H1 (cell line): ENCODE measurements around the gene FAAH2. TPM values are rescaled to one million over a fixed set of nuclear protein-coding genes. Genes with fewer than 3 reads are reported as not detected.
A peak's percentile ranks its signal among the peaks of the same experiment; 100 is the strongest.

Experiments used
- CTCF ChIA-PET: fragments of 300-600 bp; sonication (Branson Sonifier 250); formaldehyde crosslinking; loops from one replicate; lab custom pipeline; 2021; ENCODE audit not compliant: partially characterized antibody; lab: Charles Lee
- POLR2A ChIA-PET: fragments of 300-600 bp; sonication (Branson Sonifier 250); formaldehyde crosslinking; loops from one replicate; lab custom pipeline; 2021; ENCODE audit warnings: inconsistent platforms; ENCODE audit not compliant: partially characterized antibody; lab: Charles Lee
- DNase-seq, 2 experiments: peaks; one replicate each; pipeline versions ENCODE4 v3.0.0 to v3.0.0-alpha.2; 2010 to 2022; ENCODE audit warnings: low spot score in 2 of 2, low read depth in 1 of 2, mixed read lengths in 1 of 2
- FAIRE-seq: peaks from 2 replicates; lab custom pipeline; 2011; peaks lifted over from hg19 to GRCh38; lab: Jason Lieb, UNC
- H2AFZ ChIP-seq: 2 replicates; pipeline ENCODE4 v1.8.1; 2012; ENCODE audit warnings: low read length, inconsistent platforms
- H2AK5ac ChIP-seq: 2 replicates; pipeline ENCODE4 v1.6.1; 2013; ENCODE audit warnings: low read depth, low read length
- H2BK120ac ChIP-seq: replicated peaks from 2 replicates; pipeline ENCODE3; 2013; ENCODE audit warnings: low read depth, low read length, inconsistent platforms
- H2BK12ac ChIP-seq: 2 replicates; pipeline ENCODE4 v1.6.1; 2013; ENCODE audit warnings: low read depth, low read length
- H2BK15ac ChIP-seq: 2 replicates; pipeline ENCODE4 v1.6.1; 2013; ENCODE audit warnings: low read length
- H2BK20ac ChIP-seq: 2 replicates; pipeline ENCODE4 v1.6.1; 2013; ENCODE audit warnings: low read length
- H2BK5ac ChIP-seq: 2 replicates; pipeline ENCODE4 v1.6.1; 2013; ENCODE audit warnings: low read depth, low read length
- H3K14ac ChIP-seq: 2 replicates; pipeline ENCODE4 v1.6.1; 2013; ENCODE audit warnings: inconsistent platforms; ENCODE audit not compliant: insufficient read length
- H3K18ac ChIP-seq: 2 replicates; pipeline ENCODE4 v1.6.1; 2013; ENCODE audit warnings: low read length; ENCODE audit errors: extremely low read depth
- H3K23ac ChIP-seq: 2 replicates; pipeline ENCODE4 v1.6.1; 2013; ENCODE audit warnings: inconsistent platforms; ENCODE audit not compliant: insufficient read length
- H3K23me2 ChIP-seq: 2 replicates; pipeline ENCODE4 v1.6.1; 2013; ENCODE audit warnings: low read depth, low read length
- H3K27ac ChIP-seq: 2 replicates; pipeline ENCODE4 v1.6.1; 2011; ENCODE audit warnings: low read depth, low read length, inconsistent platforms
- H3K27me3 ChIP-seq, 4 experiments: replicated peaks in 1 of 4; 1 replicate in 1 of 4; 2 replicates in 3 of 4; pipeline versions ENCODE4 v1.6.1 to v1.8.1; 2011 to 2013; ENCODE audit warnings: low read length in 3 of 4, mild to moderate bottlenecking in 3 of 4, inconsistent platforms in 2 of 4, mixed read lengths in 2 of 4, moderate library complexity in 1 of 4; ENCODE audit not compliant: control insufficient read depth in 3 of 4, insufficient read depth in 3 of 4; ENCODE audit errors: extremely low read depth in 1 of 4
- H3K36me3 ChIP-seq, 4 experiments: 2 replicates each; pipeline versions ENCODE4 v1.6.1 to v1.8.1; 2011 to 2013; ENCODE audit warnings: mild to moderate bottlenecking in 4 of 4, low read length in 3 of 4, moderate library complexity in 2 of 4, control low read depth in 1 of 4, inconsistent platforms in 1 of 4; ENCODE audit not compliant: insufficient read depth in 4 of 4, control insufficient read depth in 2 of 4
- H3K4ac ChIP-seq: replicated peaks from 2 replicates; pipeline ENCODE3; 2013; ENCODE audit warnings: low read length, low read depth, mixed read lengths, inconsistent platforms; ENCODE audit not compliant: insufficient read length
- H3K4me1 ChIP-seq, 4 experiments: replicated peaks in 1 of 4; 1 replicate in 1 of 4; 2 replicates in 3 of 4; pipeline versions ENCODE4 v1.6.1 to v1.8.1; 2011 to 2013; ENCODE audit warnings: low read length in 3 of 4, inconsistent platforms in 2 of 4, mixed read lengths in 1 of 4; ENCODE audit not compliant: insufficient read depth in 4 of 4, control insufficient read depth in 3 of 4
- H3K4me2 ChIP-seq, 2 experiments: 2 replicates each; pipeline versions ENCODE4 v1.6.1 to v1.8.1; 2011 to 2013; ENCODE audit warnings: low read depth in 2 of 2, low read length in 2 of 2, control low read depth in 1 of 2, inconsistent platforms in 1 of 2, mild to moderate bottlenecking in 1 of 2; ENCODE audit not compliant: insufficient read depth in 1 of 2
- H3K4me3 ChIP-seq, 4 experiments: fragments of 200-600, 300-600 bp in 1 of 4; sonication (generic), shearing (Covaris generic), sonication (Bioruptor Twin) in 1 of 4; 2 replicates each; pipeline versions ENCODE4 v1.5.1 to v1.8.1; 2011 to 2016; ENCODE audit warnings: low read length in 4 of 4, low read depth in 3 of 4, control low read depth in 2 of 4, inconsistent platforms in 2 of 4, mild to moderate bottlenecking in 2 of 4, mixed read lengths in 1 of 4, moderate library complexity in 1 of 4; ENCODE audit not compliant: insufficient read depth in 2 of 4; ENCODE audit errors: extremely low read depth in 1 of 4
- H3K56ac ChIP-seq: replicated peaks from 2 replicates; pipeline ENCODE3; 2013; ENCODE audit warnings: low read depth, mild to moderate bottlenecking, mixed read lengths, low read length, inconsistent platforms; ENCODE audit not compliant: insufficient read length
- H3K79me1 ChIP-seq: 2 replicates; pipeline ENCODE4 v1.6.1; 2013; ENCODE audit warnings: low read depth, low read length, control low read depth
- H3K79me2 ChIP-seq, 2 experiments: 2 replicates each; pipeline versions ENCODE4 v1.6.1 to v1.8.1; 2012 to 2013; ENCODE audit warnings: low read length in 2 of 2, mild to moderate bottlenecking in 2 of 2, inconsistent platforms in 1 of 2; ENCODE audit not compliant: insufficient read depth in 2 of 2, control insufficient read depth in 1 of 2
- H3K9ac ChIP-seq, 4 experiments: replicated peaks in 1 of 4; 1 replicate in 1 of 4; 2 replicates in 3 of 4; pipeline versions ENCODE4 v1.6.1 to v1.8.1; 2011 to 2013; ENCODE audit warnings: low read depth in 3 of 4, low read length in 3 of 4, control low read depth in 2 of 4, mild to moderate bottlenecking in 2 of 4, moderate library complexity in 2 of 4, inconsistent platforms in 1 of 4; ENCODE audit errors: extremely low read depth in 1 of 4
- H3K9me3 ChIP-seq, 2 experiments: 2 replicates each; pipeline versions ENCODE4 v1.6.1 to v1.8.1; 2012 to 2013; ENCODE audit warnings: mild to moderate bottlenecking in 2 of 2, moderate library complexity in 2 of 2, control low read depth in 1 of 2, inconsistent platforms in 1 of 2, low read depth in 1 of 2, low read length in 1 of 2, mixed read lengths in 1 of 2; ENCODE audit not compliant: insufficient read depth in 2 of 2
- H4K20me1 ChIP-seq, 2 experiments: replicated peaks in 1 of 2; 2 replicates each; pipeline versions ENCODE3 to v1.8.1; 2011 to 2013; ENCODE audit warnings: inconsistent platforms in 2 of 2, low read length in 2 of 2, mild to moderate bottlenecking in 1 of 2; ENCODE audit not compliant: insufficient read depth in 2 of 2, control insufficient read depth in 1 of 2
- H4K5ac ChIP-seq: 2 replicates; pipeline ENCODE4 v1.6.1; 2013; ENCODE audit warnings: low read length, low read depth, mixed read lengths, inconsistent platforms; ENCODE audit not compliant: insufficient read length
- H4K8ac ChIP-seq: 2 replicates; pipeline ENCODE4 v1.8.0; 2013; ENCODE audit warnings: mild to moderate bottlenecking, moderate library complexity, low read length, inconsistent platforms; ENCODE audit not compliant: insufficient read depth; ENCODE audit errors: extremely low read depth
- H4K91ac ChIP-seq: replicated peaks from 2 replicates; pipeline ENCODE3; 2013; ENCODE audit warnings: low read length, mixed read lengths, inconsistent platforms; ENCODE audit not compliant: insufficient read length
- ASH2L ChIP-seq: fragments of 200-600, 300-600 bp; sonication (generic); IDR thresholded peaks from one replicate; pipeline ENCODE4 v1.7.1; 2017; ENCODE audit warnings: low read length
- CBX8 ChIP-seq: fragments of 300-800, 300-1000 bp; sonication (generic); IDR thresholded peaks from 2 replicates; pipeline ENCODE4 v1.7.1; 2016; ENCODE audit warnings: low read depth, low read length, borderline replicate concordance
- GTF2F1 ChIP-seq: IDR thresholded peaks from 2 replicates; pipeline ENCODE4 v1.6.1; 2012; ENCODE audit warnings: low read depth, low read length, improper control_type of control experiment, borderline replicate concordance
- KDM4A ChIP-seq: IDR thresholded peaks from one replicate; pipeline ENCODE4 v1.7.1; 2012; ENCODE audit warnings: low read depth, mild to moderate bottlenecking, moderate library complexity, low read length, inconsistent platforms; ENCODE audit not compliant: severe bottlenecking
- KDM5A ChIP-seq: fragments of 200-600 bp; IDR thresholded peaks from 2 replicates; pipeline ENCODE4 v1.7.1; 2012; ENCODE audit warnings: mild to moderate bottlenecking, low read length, inconsistent platforms, mixed read lengths
- MAFK ChIP-seq: IDR thresholded peaks from 2 replicates; pipeline ENCODE4 v1.6.1; 2012; ENCODE audit warnings: low read depth, mild to moderate bottlenecking, improper control_type of control experiment, low read length
- NRF1 ChIP-seq: IDR thresholded peaks from 2 replicates; pipeline ENCODE4 v1.6.1; 2011; ENCODE audit warnings: mild to moderate bottlenecking, low read depth, low read length, improper control_type of control experiment
- POLR2AphosphoS5 ChIP-seq: IDR thresholded peaks from 2 replicates; pipeline ENCODE4 v1.6.1; 2011; ENCODE audit warnings: low read depth, low read length
- RBBP5 ChIP-seq: IDR thresholded peaks from 2 replicates; pipeline ENCODE4 v1.7.1; 2012; ENCODE audit warnings: low read depth, mild to moderate bottlenecking, inconsistent platforms, low read length, moderate library complexity, borderline replicate concordance
- RFX5 ChIP-seq: IDR thresholded peaks from 2 replicates; pipeline ENCODE4 v1.6.1; 2011; ENCODE audit warnings: low read depth, low read length, improper control_type of control experiment, borderline replicate concordance
- RNF2 ChIP-seq: fragments of 200-900, 300-1000 bp; sonication (generic); IDR thresholded peaks from 2 replicates; pipeline ENCODE4 v1.7.1; 2016; ENCODE audit warnings: borderline replicate concordance, low read depth, mild to moderate bottlenecking, antibody characterized with exemption, low read length; ENCODE audit not compliant: poor library complexity, severe bottlenecking; ENCODE audit errors: missing control alignments
- SIN3A ChIP-seq, 2 experiments: IDR thresholded peaks in 1 of 2; conservative IDR thresholded peaks in 1 of 2; 2 replicates each; pipeline ENCODE4 v1.6.1; 2011 to 2012; ENCODE audit warnings: low read length in 2 of 2, improper control_type of control experiment in 1 of 2, low read depth in 1 of 2, mild to moderate bottlenecking in 1 of 2
- SP2 ChIP-seq: IDR thresholded peaks from 2 replicates; pipeline ENCODE4 v1.6.1; 2012; ENCODE audit warnings: mild to moderate bottlenecking, low read length, inconsistent platforms
- SUZ12 ChIP-seq: fragments of 200-600 bp; sonication (generic); IDR thresholded peaks from 2 replicates; pipeline ENCODE4 v1.6.1; 2012; ENCODE audit warnings: mild to moderate bottlenecking, inconsistent platforms, low read length, moderate library complexity, mixed read lengths
- TAF7 ChIP-seq: optimal IDR thresholded peaks from 2 replicates; pipeline ENCODE3; 2011; ENCODE audit warnings: low read depth, mild to moderate bottlenecking, inconsistent platforms, low read length, moderate library complexity, borderline replicate concordance
- WGBS, 2 experiments: shearing (Covaris generic) in 1 of 2; methylation state at CpG; one replicate each; pipeline versions ENCODE4 v1.1.6 to v1.1.7; 2013 to 2015; ENCODE audit warnings: low lambda C conversion rate in 2 of 2, mixed read lengths in 2 of 2, inconsistent platforms in 1 of 2, low coverage in 1 of 2, missing lambda C conversion rate in 1 of 2; ENCODE audit not compliant: insufficient replicate concordance in 2 of 2, insufficient coverage in 1 of 2, insufficient read length in 1 of 2; ENCODE audit errors: extremely low coverage in 1 of 2, missing lambda C conversion rate in 1 of 2; 5-methylcytosine and 5-hydroxymethylcytosine counted together
- polyA plus RNA-seq, 7 experiments: library from polyadenylated mRNA; depleted of rRNA in 3 of 7; stranded (reverse) in 5 of 7; unstranded in 2 of 7; fragments of >200 nt in 5 of 7; fragments of 200-250 nt in 2 of 7; gene quantifications; 1 replicate in 5 of 7; 2 replicates in 1 of 7; 4 replicates in 1 of 7; pipeline versions ENCODE4 v1.2.1 to v1.2.3, GENCODE V29; 2011 to 2013; ENCODE audit warnings: missing spikeins in 2 of 7, mixed read lengths in 2 of 7
- total RNA-seq: library from RNA; stranded (reverse); fragmentation: NEBNext Ultra II Directional; extraction: Animal tissue kit (Norgen Biotek cat#: 25700); gene quantifications from 2 replicates; pipeline ENCODE4 v1.2.1, GENCODE V29; 2021

Gene FAAH2
- total and polyA plus RNA-seq, 2 of the 8 experiments (the other 6 are each of a cell fraction or from before 2014, with no cell fraction given), result 3.6 to 4.4 TPM

DNA sequence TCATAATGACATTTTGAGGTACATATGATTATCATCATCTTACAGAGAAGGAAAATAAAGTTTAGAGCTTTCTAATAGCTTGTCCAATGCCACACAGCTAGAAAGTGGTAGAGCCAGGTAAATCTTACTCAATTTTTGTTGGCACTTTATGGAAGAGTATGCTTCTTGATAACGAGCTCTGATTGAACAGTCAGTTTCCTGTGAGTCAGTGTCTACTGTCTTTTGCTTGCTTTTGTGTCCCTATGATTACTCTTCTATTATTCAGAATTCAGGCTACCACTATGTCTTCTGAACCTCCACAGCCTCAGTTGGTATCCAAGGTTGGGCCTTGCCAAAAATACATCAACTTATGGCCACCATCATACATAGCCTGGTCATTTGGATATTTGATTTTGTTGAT is 2.6 kb downstream of the FAAH2 start:
- ChIA-PET CTCF (no interaction called here), POLR2A (no interaction called here)
- no peak overlapping the region for H2BK20ac ChIP-seq
- no peak overlapping the region for H2BK120ac ChIP-seq
- H3K23ac ChIP-seq, result no peak overlapping the region
- no peak overlapping the region for H3K4me2 ChIP-seq
- H4K5ac ChIP-seq, result no peak overlapping the region
- no peak overlapping the region for H3K4me3 ChIP-seq
- H4K91ac ChIP-seq, result no peak overlapping the region
- H3K79me1 ChIP-seq, result no peaks in the 10 kb centered on the region
- no peaks in the 10 kb centered on the region for H3K79me2 ChIP-seq
- no peak overlapping the region for H3K18ac ChIP-seq
- 88% methylated on average over 1 of the region's 1 CpG; no CpG with 5 or more reads in 1 of the 2 experiments for WGBS, 2 experiments
- H3K27ac ChIP-seq, result no peak overlapping the region
- no peak overlapping the region for H4K8ac ChIP-seq
- no peak overlapping the region for H3K4ac ChIP-seq
- 0 out of 2 replicates have a peak, but pooled peaks cover 2% of the 10 kb centered on the region for H3K23me2 ChIP-seq
- H3K36me3 ChIP-seq, result no peaks in the 10 kb centered on the region
- no peak overlapping the region for H3K56ac ChIP-seq
- no peak overlapping the region for H2AK5ac ChIP-seq
- no peaks in the 10 kb centered on the region for H4K20me1 ChIP-seq
- no peak overlapping the region for H3K14ac ChIP-seq
- no peaks in the 10 kb centered on the region for H3K4me1 ChIP-seq
- H3K9ac ChIP-seq, result no peak overlapping the region
- no peak overlapping the region for H2BK12ac ChIP-seq
- peak; percentile 86 for FAIRE-seq
- no peak for DNase-seq
- no peak overlapping the region for H2BK15ac ChIP-seq
- H3K9me3 ChIP-seq, result no peaks in the 10 kb centered on the region
- H2AFZ ChIP-seq, result no peak overlapping the region
- H3K27me3 ChIP-seq, result no peaks in the 10 kb centered on the region
- no peak overlapping the region for H2BK5ac ChIP-seq
- TF ChIP-seq ASH2L (no peak), POLR2AphosphoS5 (no peak), SP2 (no peak), MAFK (no peak), KDM4A (no peak), RNF2 (no peak), KDM5A (no peak), SIN3A (conservative IDR thresholded peaks at IDR 0.05 in 1 of 2, IDR thresholded peaks at IDR 0.05 in 1 of 2; ENCODE audit: low read depth in 1 of 2, low read length in 2 of 2) (no peak), SUZ12 (no peak), TAF7 (no peak), GTF2F1 (no peak), RFX5 (no peak), NRF1 (no peak), RBBP5 (no peak), CBX8 (no peak)
